ENCODE measurements around the gene NSG1. TPM values are rescaled to one million over a fixed set of nuclear protein-coding genes. Genes with fewer than 3 reads are reported as not detected.
A peak's percentile ranks its signal among the peaks of the same experiment; 100 is the strongest.
"Not testable (repeated sequence)": the region's sequence is repeated elsewhere in the genome, so short reads cannot be mapped to it uniquely, and the experiment has no call there.

NSG1 gene
- polyA plus RNA-seq (2012; ENCODE audit: insufficient read depth, insufficient read length) = 38.1 TPM

- DNase-seq (ENCODE audit: low read depth, low spot score) = no peak
- peak within 1 kb of the TSS; percentile 53 for H3K4me3 ChIP-seq (ENCODE audit: low read length)
Observed at GRCh38 chr4:4386736-4387392, at the start of gene NSG1. NSG1 (plus strand) TSS chr4:4387102; CDS start chr4:4387630, 528 bp downstream.

DNA sequence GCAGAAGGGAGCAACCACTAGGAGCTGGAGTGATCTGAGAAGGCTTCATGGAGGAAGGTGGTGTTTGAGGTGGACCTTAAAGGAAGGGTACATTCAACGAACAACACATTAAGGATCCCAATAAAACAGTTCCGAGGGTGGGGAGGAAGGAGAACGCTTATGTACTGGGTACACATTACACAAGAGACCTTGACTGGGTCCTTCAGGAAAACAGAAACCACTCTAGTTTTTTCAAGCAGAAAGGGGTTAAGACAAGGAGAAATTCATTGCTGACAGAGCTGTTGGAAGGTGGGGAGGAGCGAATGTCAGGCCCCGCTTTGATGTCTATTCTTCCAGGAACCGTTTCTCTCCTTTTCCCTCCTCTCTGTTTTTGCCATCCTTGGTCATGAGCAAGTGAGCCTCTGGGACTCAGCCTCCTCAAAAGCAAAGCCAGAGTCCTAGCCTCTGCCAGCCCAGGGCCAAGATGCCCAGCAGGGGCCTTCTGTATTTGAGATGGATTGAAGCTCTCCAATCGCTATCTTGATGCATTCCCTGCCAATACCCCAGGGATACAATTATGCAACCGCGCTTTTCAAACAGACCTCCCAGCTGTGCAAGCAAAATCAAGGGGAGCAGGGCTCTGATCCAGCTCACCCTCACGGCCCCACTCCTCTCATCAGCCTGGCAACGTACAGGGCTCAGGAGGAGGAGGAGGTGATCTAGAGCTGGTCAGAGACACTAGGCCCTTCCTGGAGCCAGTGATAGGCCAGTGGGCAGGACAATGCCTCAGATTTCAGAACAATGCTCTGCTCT lies 48.5 kb upstream of the NSG1 start:
- DNase-seq (ENCODE audit: low read depth, low spot score) = no peak

GRCh38 chr4:4339504-4340085 lies 47.3 kb upstream of the NSG1 start:
- no peak for DNase-seq (ENCODE audit: low read depth, low spot score)
- no peak overlapping the region for H3K4me3 ChIP-seq (ENCODE audit: low read length)

More for the DNA sequence above, 48.5 kb upstream of the NSG1 start:
- no peak overlapping the region for H3K4me3 ChIP-seq (ENCODE audit: low read length)

DNA sequence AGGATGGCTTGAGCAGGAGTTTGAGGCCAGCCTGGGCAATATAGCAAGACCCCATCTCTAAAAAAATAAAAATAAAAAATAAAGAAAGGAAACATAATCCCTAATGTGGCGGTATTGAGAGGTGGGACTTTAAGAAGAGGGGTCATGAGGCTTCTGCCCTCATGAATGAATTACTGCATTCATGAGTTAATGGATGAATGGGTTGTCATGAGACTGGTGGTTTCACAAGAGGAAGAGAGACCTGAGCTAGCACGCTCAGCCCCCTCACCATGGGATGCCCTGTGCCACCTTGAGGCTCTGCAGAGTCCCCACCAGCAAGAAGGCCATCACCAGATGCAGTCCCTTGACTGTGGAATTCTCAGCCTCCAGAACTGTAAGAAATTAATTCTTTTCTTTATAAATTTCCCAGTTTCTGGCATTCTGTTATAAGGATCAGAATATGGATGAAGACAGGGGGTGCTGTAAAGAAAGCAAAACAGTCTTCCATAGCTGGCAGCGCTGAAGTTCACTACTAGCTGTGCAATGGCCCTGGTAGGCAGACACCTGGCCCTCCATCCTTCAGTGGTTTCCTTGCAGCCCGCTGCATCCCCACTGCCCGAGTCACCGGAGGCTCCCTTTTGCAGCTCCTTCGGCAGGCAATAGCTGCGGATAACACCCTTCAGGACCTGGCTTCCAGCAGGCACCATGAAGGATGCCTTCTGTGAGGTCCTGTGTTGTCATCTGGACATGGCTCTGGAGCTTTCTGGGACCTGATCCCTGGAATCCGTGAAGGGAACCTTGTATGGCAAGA lies 44.8 kb upstream of the NSG1 start:
- no peak overlapping the region for H3K4me3 ChIP-seq (ENCODE audit: low read length)
- DNase-seq (ENCODE audit: low read depth, low spot score) = no peak

DNA sequence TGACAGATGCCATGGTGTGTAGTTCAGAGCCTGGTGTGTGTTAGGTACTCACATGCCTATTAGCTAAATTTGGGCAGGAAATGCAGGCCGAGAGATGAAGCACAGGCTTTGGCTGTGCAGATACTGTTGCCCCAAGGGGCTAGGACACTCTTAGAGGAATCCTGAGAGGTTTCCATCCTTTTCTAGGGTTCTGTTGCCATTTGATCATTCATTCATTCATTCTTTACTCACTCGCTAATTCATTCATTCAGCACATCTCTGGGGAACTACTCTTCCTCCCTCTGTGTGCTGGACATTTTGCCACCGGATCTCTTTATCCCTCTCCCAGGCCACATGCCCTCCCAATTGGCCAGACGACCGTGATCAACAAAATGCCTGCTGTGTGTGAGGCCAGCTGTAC lies 43.9 kb upstream of the NSG1 start:
- DNase-seq (ENCODE audit: low read depth, low spot score) = no peak
- H3K4me3 ChIP-seq (ENCODE audit: low read length) = no peak overlapping the region

DNA sequence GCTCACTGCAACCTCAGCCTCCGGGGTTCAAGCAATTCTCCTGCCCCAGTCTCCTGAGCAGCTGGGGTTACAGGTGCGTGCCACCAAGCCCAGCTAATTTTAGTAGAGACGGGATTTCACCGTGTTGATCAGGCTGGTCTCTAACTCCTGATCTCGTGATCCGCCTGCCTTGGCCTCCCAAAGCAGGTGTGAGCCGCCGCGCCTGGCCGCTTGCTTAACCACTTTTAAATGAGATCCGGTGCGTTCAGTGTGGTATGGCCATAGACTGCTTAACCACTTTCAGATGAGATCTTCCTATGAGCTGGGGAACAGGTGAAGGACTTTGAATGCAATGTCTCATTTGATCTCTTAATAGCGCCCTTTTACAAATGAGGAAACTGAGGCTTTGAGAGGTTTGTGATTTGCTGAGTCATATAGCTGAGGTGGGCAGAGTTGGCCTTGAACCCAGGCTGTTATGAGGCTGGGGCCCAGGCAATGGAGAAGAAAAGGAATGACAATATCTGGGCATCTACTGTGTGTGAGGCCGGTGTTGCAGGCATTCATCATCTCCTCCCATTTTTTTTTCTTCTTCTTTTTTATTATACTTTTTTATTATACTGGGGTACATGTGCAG lies 41.9 kb upstream of the NSG1 start:
- DNase-seq (ENCODE audit: low read depth, low spot score) = peak; percentile 76
- no peak overlapping the region for H3K4me3 ChIP-seq (ENCODE audit: low read length)

GRCh38 chr4:4347585-4347984 lies 39.3 kb upstream of the NSG1 start:
- no peak for DNase-seq (ENCODE audit: low read depth, low spot score)

GRCh38 chr4:4348585-4348984 lies 38.3 kb upstream of the NSG1 start:
- DNase-seq (ENCODE audit: low read depth, low spot score) = peak; percentile 98
- H3K4me3 ChIP-seq (ENCODE audit: low read length) = not testable (repeated sequence)

More at GRCh38 chr4:4347585-4347984, 39.3 kb upstream of the NSG1 start:
- no peak overlapping the region for H3K4me3 ChIP-seq (ENCODE audit: low read length)

DNA sequence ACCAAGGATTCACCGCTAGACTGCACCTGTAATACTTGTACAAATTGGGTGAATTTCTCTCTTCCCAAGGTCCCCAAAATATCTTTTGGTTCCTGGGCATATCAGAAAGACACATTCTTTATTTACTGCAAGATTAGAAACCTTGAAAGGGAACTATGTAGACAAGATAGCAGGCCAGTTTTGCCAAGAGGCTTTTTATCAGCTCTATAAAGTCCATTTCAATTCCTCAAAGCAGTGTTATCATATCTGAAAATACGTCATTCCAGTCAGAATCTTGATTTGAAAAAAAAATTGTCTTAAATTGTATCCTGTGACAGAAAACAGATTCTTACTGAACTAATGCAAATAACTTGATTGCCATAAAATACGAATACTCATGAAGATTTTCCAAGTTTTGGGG lies 37.0 kb upstream of the NSG1 start:
- no peak for DNase-seq (ENCODE audit: low read depth, low spot score)
- no peak overlapping the region for H3K4me3 ChIP-seq (ENCODE audit: low read length)

- DNase-seq (ENCODE audit: low read depth, low spot score) = no peak
Observed at GRCh38 chr4:4350909-4351308, 36.0 kb upstream of the NSG1 start.

DNA sequence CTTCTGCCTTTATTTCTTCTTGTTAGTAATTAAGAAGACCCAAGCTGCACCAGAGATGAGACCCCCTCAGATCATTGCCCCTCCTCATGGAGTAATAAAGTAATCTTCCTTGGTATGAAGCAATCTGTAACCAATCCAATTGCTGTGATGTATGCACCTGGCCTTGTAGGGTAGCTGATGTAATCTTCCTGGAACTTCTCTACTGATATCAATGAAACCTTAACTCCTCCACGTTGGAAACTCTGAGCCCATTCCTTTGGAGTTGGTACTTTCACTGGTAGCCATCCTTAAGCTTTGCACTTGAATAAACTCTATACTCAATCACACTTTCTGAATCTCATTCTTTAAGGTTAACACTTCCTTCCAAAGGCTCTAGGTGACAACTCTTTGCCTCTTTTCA lies 31.6 kb upstream of the NSG1 start:
- no peak for DNase-seq (ENCODE audit: low read depth, low spot score)
- H3K4me3 ChIP-seq (ENCODE audit: low read length) = no peak overlapping the region

More at GRCh38 chr4:4350909-4351308, 36.0 kb upstream of the NSG1 start:
- H3K4me3 ChIP-seq (ENCODE audit: low read length) = no peak overlapping the region

- no peak overlapping the region for H3K4me3 ChIP-seq (ENCODE audit: low read length)
- DNase-seq (ENCODE audit: low read depth, low spot score) = no peak
Observed at GRCh38 chr4:4356106-4357041, 30.5 kb upstream of the NSG1 start.

- H3K4me3 ChIP-seq (ENCODE audit: low read length) = no peak overlapping the region
- DNase-seq (ENCODE audit: low read depth, low spot score) = no peak
Observed at GRCh38 chr4:4358093-4358854, 28.6 kb upstream of the NSG1 start.

DNA sequence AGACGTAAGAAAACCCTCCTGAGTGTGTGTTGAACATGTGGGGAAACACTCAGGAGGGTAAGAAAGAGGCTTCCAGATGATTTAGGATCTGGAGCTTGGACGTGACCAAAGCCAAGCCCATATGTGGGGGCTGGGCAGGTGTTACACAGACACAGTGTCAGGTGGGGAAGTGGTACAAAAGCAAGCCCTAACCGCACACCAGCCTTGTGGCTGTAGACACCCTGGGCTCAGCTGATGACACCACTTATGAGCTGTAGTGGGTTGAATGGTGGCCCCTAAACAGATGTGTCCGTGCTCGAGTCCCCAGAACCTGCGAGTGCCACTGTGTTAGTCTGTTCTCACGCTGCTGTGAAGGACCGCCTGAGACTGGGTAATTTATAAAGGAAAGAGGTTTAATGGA lies 25.0 kb upstream of the NSG1 start:
- DNase-seq (ENCODE audit: low read depth, low spot score) = peak; percentile 69
- H3K4me3 ChIP-seq (ENCODE audit: low read length) = no peak overlapping the region

DNA sequence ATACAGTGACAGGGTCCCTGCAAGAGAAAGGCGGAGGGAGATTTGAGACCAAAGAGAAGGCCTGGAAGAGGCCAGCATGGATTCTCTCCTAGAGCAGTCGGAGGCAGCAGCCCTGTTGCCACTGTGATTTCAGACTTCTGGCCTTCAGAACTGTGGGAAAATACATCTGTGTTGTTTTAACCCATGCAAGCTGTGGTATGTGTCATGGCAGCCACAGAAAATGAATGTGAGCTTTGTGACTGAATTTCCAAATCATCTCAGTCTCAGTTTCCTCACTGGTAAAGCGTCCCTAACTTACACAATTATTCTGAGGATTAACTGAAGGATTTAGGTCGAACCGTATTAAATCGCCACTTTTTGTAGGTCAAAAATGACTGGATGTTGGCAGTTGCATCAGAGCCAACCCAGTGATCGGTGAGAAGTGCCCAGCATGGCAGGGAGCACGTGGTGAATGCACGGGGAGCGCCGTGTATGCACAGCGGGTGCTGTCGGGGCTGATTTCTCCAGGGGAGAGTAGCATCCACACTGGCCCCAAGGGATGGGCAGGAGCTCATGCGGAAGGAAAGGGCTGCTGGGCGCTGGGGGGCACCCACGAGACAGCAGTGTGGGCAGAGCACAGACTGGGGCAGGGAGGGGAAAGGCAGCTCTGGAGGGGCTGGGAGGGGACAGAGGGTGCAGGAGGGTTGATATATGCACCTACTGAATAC lies 23.8 kb upstream of the NSG1 start:
- no peak for DNase-seq (ENCODE audit: low read depth, low spot score)

DNA sequence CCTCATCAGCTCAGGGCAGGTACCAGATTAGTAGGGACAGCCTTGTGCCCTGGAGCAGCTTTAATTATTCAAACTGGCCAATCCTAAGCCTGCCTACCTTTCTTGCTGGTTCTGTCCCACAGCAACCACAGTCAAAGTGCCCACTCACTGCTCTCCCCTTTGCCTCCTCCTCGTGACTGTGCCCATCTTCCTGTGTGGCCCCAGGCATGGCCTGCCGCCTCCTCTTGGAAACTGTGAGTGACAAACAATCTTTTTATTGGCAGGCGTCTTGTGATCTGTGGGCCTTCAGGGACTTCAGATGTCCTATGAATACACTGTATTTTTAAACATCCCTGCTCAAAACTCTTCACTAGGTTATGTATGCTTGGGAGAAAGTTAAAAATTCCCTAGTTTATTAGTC lies 22.8 kb upstream of the NSG1 start:
- no peak for DNase-seq (ENCODE audit: low read depth, low spot score)
- no peak overlapping the region for H3K4me3 ChIP-seq (ENCODE audit: low read length)

More for the DNA sequence above, 23.8 kb upstream of the NSG1 start:
- H3K4me3 ChIP-seq (ENCODE audit: low read length) = no peak overlapping the region

Measured in Jurkat, Clone E6-1 (cell line).